NT2/D1 (cell line): ENCODE measurements around the gene SPRY2.

Experiments used
- SUZ12 ChIP-seq: IDR thresholded peaks from 2 replicates; pipeline ENCODE4 v1.6.1; 2011; ENCODE audit not compliant: insufficient read length, insufficient read depth; ENCODE audit errors: extremely low read depth
- YY1 ChIP-seq: IDR thresholded peaks from 2 replicates; pipeline ENCODE4 v1.6.1; 2011; ENCODE audit not compliant: insufficient read length, insufficient read depth
- ZNF274 ChIP-seq: IDR thresholded peaks from 2 replicates; pipeline ENCODE4 v1.6.1; 2011; ENCODE audit warnings: mild to moderate bottlenecking, low read depth, low read length

DNA sequence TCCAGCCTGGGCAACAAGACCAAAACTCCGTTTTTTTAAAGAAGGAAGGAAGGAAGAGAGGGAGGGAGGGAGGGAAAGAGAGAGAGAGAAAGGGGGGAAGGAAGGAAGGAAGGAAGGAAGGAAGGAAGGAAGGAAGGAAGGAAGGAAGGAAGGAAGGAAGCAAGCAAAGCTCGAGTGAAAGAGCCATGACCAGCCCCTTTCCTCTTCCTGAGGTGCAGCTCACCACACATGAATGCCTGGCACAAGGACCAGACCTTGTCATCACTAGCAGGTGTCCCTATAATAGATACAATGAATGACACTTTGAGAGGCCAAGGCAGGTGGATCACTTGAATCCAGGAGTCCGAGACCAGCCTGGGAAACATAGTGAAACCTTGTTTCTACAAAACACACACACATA is 31.0 kb downstream of the SPRY2 start:
- no peak for TF ChIP-seq ZNF274
- no peak for TF ChIP-seq YY1
- no peak for TF ChIP-seq SUZ12
